Panc1 (cell line): Measurements from ENCODE around the gene ARHGEF3. TPM values are rescaled to one million over a fixed set of nuclear protein-coding genes. Genes with fewer than 3 reads are reported as not detected.

Experiments used
- ATAC-seq: fragments of 200-7000 bp; cut with Tn5 transposase; 2 replicates; pipeline ENCODE4 v1.9.1; 2020; ENCODE audit warnings: mild to moderate bottlenecking, moderate library complexity
- BruUV-seq: library from RNA; stranded (reverse); fragments of 400-500 nt; replicated peaks from 2 replicates; lab custom pipeline; 2021; lab: Mats Ljungman, UMichigan
- CTCF ChIA-PET: fragments of 300-600 bp; sonication (Branson Sonifier 250); formaldehyde crosslinking; loops from one replicate; lab custom pipeline; 2022; ENCODE audit warnings: antibody characterized with exemption; lab: Charles Lee
- POLR2A ChIA-PET: fragments of 300-600 bp; sonication (Branson Sonifier 250); formaldehyde crosslinking; loops from one replicate; lab custom pipeline; 2022; ENCODE audit warnings: antibody characterized with exemption; lab: Charles Lee
- DNase-seq: peaks from one replicate; pipeline ENCODE4 v3.0.0-alpha.2; 2010; ENCODE audit warnings: low read depth, low spot score
- H3K27ac ChIP-seq: 2 replicates; pipeline ENCODE4 v1.5.1; 2011; ENCODE audit warnings: mild to moderate bottlenecking, low read length, inconsistent platforms
- H3K27me3 ChIP-seq: fragments of 200-500 bp; sonication (Bioruptor generic); 2 replicates; pipeline ENCODE4 v1.6.0; 2014; ENCODE audit warnings: low read length, inconsistent platforms; ENCODE audit not compliant: control insufficient read depth, insufficient read depth
- H3K36me3 ChIP-seq: fragments of 200-500 bp; sonication (Bioruptor generic); 2 replicates; pipeline ENCODE4 v1.5.1; 2014; ENCODE audit warnings: inconsistent platforms, mild to moderate bottlenecking, low read length, moderate library complexity; ENCODE audit not compliant: control insufficient read depth, insufficient read depth
- H3K4me1 ChIP-seq: 2 replicates; pipeline ENCODE4 v1.5.1; 2011; ENCODE audit warnings: inconsistent platforms, mild to moderate bottlenecking, low read length, moderate library complexity; ENCODE audit not compliant: control insufficient read depth, insufficient read depth
- H3K4me3 ChIP-seq, 2 experiments: 2 replicates each; pipeline ENCODE4 v1.5.1; 2011 to 2012; ENCODE audit warnings: low read depth in 2 of 2, low read length in 2 of 2, mild to moderate bottlenecking in 2 of 2, inconsistent platforms in 1 of 2, moderate library complexity in 1 of 2
- H3K9me3 ChIP-seq: fragments of 200-500 bp; sonication (Bioruptor generic); 2 replicates; pipeline ENCODE4 v1.5.1; 2014; ENCODE audit warnings: low read depth, mild to moderate bottlenecking, inconsistent platforms, low read length, moderate library complexity; ENCODE audit not compliant: control insufficient read depth, insufficient read depth
- POLR2AphosphoS5 ChIP-seq: IDR thresholded peaks from 2 replicates; pipeline ENCODE4 v1.6.1; 2012; ENCODE audit warnings: mild to moderate bottlenecking, low read depth, low read length, moderate library complexity
- REST ChIP-seq, 2 experiments: IDR thresholded peaks; 2 replicates each; pipeline ENCODE4 v1.6.1; 2011 to 2012; ENCODE audit warnings: low read depth in 2 of 2, control low read depth in 1 of 2, low read length in 1 of 2, mild to moderate bottlenecking in 1 of 2, moderate library complexity in 1 of 2; ENCODE audit not compliant: insufficient read depth in 1 of 2
- SIN3A ChIP-seq: IDR thresholded peaks from 2 replicates; pipeline ENCODE4 v1.6.1; 2012; ENCODE audit warnings: low read depth, mild to moderate bottlenecking, low read length, moderate library complexity, borderline replicate concordance; ENCODE audit not compliant: insufficient read depth
- TCF7L2 ChIP-seq: IDR thresholded peaks from 2 replicates; pipeline ENCODE4 v1.6.1; 2011; ENCODE audit warnings: mild to moderate bottlenecking, low read depth, low read length, inconsistent platforms
- in situ Hi-C: cut with HindIII; loops from 2 replicates; pipeline ENCODE4 v1.10.0; 2016; ENCODE audit warnings: low sequenced_read_pairs, low pct_unique_long_range_greater_than_20kb
- intact Hi-C: fragments of 100-400 bp; cut with micrococcal nuclease; formaldehyde crosslinking; loops from one replicate; pipeline ENCODE4 v1.10.0; 2022; ENCODE audit not compliant: unreplicated experiment
- total RNA-seq: library from RNA; stranded (reverse); gene quantifications from one replicate; pipeline ENCODE4 v1.2.1, GENCODE V29; 2021; ENCODE audit not compliant: unreplicated experiment
- TF ChIP-seq, protein P1 (sequence below): fragments of 450-650 bp; IDR thresholded peaks from 2 replicates; pipeline ENCODE4 v1.5.1; 2017; ENCODE audit warnings: mild to moderate bottlenecking

ARHGEF3 gene
- total RNA-seq, 1 experiment from 2014 or later: 19.8 TPM

DNA sequence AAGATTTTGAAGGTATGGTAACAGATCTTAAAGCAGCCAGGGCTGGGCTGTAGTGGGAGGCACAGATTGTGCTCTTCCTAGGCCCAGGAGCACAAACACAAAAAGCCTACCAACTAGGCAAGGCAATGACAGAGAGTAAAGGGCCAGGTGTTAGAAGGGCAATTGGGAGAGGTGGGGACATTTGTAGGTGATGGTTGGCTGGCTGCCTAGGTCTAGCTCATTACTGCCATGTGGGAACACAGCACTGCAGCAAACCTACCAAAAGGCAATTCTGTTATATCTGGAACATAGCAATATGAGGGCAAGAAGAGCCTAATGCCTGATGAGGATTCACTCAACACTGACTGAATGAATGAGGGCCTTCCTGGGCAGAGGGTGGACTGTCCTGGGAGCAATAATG, 30.4 kb downstream of the ARHGEF3 start:
- in situ Hi-C loops (no loop called here), intact Hi-C loops (no loop called here)
- no peak overlapping the region for H3K27ac ChIP-seq
- H3K36me3 ChIP-seq: no peaks in the 10 kb centered on the region
- H3K4me1 ChIP-seq: peaks cover under 1% of the 10 kb centered on the region; the same call in 1 of the 2 replicates
- ATAC-seq (no peak), DNase-seq (no peak)
- TF ChIP-seq SIN3A (no peak), REST (IDR thresholded peaks at IDR 0.05; ENCODE audit: insufficient read depth in 1 of 2, low read depth in 2 of 2, low read length in 1 of 2) (no peak), TCF7L2 (no peak)
- TF ChIP-seq, protein P1, sequence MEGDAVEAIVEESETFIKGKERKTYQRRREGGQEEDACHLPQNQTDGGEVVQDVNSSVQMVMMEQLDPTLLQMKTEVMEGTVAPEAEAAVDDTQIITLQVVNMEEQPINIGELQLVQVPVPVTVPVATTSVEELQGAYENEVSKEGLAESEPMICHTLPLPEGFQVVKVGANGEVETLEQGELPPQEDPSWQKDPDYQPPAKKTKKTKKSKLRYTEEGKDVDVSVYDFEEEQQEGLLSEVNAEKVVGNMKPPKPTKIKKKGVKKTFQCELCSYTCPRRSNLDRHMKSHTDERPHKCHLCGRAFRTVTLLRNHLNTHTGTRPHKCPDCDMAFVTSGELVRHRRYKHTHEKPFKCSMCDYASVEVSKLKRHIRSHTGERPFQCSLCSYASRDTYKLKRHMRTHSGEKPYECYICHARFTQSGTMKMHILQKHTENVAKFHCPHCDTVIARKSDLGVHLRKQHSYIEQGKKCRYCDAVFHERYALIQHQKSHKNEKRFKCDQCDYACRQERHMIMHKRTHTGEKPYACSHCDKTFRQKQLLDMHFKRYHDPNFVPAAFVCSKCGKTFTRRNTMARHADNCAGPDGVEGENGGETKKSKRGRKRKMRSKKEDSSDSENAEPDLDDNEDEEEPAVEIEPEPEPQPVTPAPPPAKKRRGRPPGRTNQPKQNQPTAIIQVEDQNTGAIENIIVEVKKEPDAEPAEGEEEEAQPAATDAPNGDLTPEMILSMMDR: no peak
- CTCF ChIA-PET: no interaction called here
- no peak overlapping the region for H3K4me3 ChIP-seq
- no peaks in the 10 kb centered on the region for H3K9me3 ChIP-seq
- BruUV-seq: no TSS peak
- no peaks in the 10 kb centered on the region for H3K27me3 ChIP-seq
- POLR2A ChIA-PET: no interaction called here

DNA sequence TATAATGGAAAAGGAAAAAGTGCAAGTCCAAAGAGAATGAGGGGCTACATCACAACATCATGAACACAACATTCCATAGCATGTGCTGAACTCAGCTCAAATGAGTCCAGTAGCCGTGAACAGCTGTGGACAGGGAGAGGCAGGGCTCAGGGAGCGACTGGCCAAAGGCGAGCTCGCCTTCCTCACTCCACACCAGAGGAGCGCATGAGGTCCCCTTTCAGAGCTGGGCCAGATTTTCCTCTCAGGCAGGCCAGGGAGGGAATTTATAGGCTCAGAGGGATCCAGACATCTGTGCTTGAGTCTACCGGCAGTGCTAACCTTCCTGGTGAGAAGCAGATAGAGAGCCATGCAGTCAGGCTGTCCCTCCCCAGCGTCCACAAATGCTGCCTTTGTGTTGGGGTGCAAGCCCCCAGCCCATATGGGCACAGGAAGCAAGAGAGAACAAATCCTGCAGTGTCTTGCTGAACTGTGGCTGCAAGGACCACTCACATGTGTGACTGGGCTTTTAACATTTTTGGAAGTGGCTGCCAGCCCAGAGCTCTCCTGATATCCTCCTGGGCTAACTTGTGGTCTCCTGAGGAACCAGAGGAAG, 32.5 kb downstream of the ARHGEF3 start:
- BruUV-seq: no TSS peak

More for the DNA sequence above, 32.5 kb downstream of the ARHGEF3 start:
- Histone ChIP-seq H3K9me3 (no peaks in the 10 kb centered on the region), H3K4me3 (no peak overlapping the region), H3K36me3 (no peaks in the 10 kb centered on the region), H3K4me1 (no peaks in the 10 kb centered on the region), H3K27me3 (no peaks in the 10 kb centered on the region), H3K27ac (no peak overlapping the region)
- no peak for ATAC-seq
- POLR2A ChIA-PET: no interaction called here
- TF ChIP-seq TCF7L2 (no peak), POLR2AphosphoS5 (no peak), SIN3A (no peak), REST (IDR thresholded peaks at IDR 0.05; ENCODE audit: insufficient read depth in 1 of 2, low read depth in 2 of 2, low read length in 1 of 2) (no peak)
- TF ChIP-seq, protein P1: no peak
- intact Hi-C loops (no loop called here), in situ Hi-C loops (no loop called here)
- no peak for DNase-seq
- CTCF ChIA-PET: no interaction called here
